ENCODE data around the gene PLXNC1. TPM values are rescaled to one million over a fixed set of nuclear protein-coding genes. Genes with fewer than 3 reads are reported as not detected.

Gene PLXNC1
- total RNA-seq, 4 donors from 2014 or later = 4.8 to 6.8 (median 6.2) TPM

DNA sequence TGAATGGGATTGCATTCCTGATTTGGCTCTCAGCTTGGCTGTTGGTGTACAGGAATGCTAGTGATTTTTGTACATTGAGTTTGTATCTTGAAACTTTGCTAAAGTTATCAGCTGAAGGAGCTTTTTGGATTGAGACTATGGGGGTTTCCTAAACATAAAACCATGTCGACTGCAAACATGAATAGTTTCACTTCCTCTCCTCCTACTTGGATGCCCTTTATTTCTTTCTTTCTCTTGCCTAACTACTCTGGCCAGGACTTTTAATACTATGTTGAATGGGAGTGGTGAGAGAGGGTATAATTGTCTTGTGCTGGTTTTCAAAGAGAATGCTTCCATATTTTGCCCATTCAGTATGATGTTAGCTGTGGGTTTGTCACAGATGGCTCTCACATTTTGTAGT is 169.8 kb downstream of the PLXNC1 start:
- Histone ChIP-seq H3K9me3 (peaks cover 0 to 11% (median 0%) of the 10 kb centered on the region in 3 donors), H3K4me1 (no peaks in the 10 kb centered on the region), H3K36me3 (peaks cover 0 to 20% of the 10 kb centered on the region in 2 donors), H3K27me3 (no peaks in the 10 kb centered on the region), H3K27ac (no peak overlapping the region), H3K4me3 (no peak overlapping the region)
- TF ChIP-seq EP300 (IDR thresholded peaks at IDR 0.05) (no peak), POLR2AphosphoS5 (IDR thresholded peaks at IDR 0.05) (no peak), POLR2A (IDR thresholded peaks at IDR 0.05) (no peak)
- TF ChIP-seq, protein P1, sequence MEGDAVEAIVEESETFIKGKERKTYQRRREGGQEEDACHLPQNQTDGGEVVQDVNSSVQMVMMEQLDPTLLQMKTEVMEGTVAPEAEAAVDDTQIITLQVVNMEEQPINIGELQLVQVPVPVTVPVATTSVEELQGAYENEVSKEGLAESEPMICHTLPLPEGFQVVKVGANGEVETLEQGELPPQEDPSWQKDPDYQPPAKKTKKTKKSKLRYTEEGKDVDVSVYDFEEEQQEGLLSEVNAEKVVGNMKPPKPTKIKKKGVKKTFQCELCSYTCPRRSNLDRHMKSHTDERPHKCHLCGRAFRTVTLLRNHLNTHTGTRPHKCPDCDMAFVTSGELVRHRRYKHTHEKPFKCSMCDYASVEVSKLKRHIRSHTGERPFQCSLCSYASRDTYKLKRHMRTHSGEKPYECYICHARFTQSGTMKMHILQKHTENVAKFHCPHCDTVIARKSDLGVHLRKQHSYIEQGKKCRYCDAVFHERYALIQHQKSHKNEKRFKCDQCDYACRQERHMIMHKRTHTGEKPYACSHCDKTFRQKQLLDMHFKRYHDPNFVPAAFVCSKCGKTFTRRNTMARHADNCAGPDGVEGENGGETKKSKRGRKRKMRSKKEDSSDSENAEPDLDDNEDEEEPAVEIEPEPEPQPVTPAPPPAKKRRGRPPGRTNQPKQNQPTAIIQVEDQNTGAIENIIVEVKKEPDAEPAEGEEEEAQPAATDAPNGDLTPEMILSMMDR (IDR thresholded peaks at IDR 0.05) = no peak
- no peak for ATAC-seq
- 55 to 83% methylated on average over 1 of the region's 1 CpG for WGBS, 2 donors (ENCODE audit: low coverage in 1 of 2)

GRCh38 chr12:94320109-94320508 is 171.7 kb downstream of the PLXNC1 start:
- Histone ChIP-seq H3K36me3 (peaks cover 0 to 31% of the 10 kb centered on the region in 2 donors), H3K27me3 (no peaks in the 10 kb centered on the region), H3K9me3 (peaks cover 0 to 11% (median 0%) of the 10 kb centered on the region in 3 donors), H3K4me3 (no peak overlapping the region), H3K27ac (no peak overlapping the region), H3K4me1 (no peaks in the 10 kb centered on the region)
- TF ChIP-seq, protein P1 (IDR thresholded peaks at IDR 0.05) = no peak
- no peak for TF ChIP-seq POLR2AphosphoS5 (IDR thresholded peaks at IDR 0.05)
- TF ChIP-seq EP300 (IDR thresholded peaks at IDR 0.05) = no peak
- ATAC-seq = no peak

- H3K27me3 ChIP-seq = no peaks in the 10 kb centered on the region
- H3K4me1 ChIP-seq = no peaks in the 10 kb centered on the region
- H3K4me3 ChIP-seq = no peak overlapping the region
- H3K9me3 ChIP-seq = peaks cover 0 to 11% (median 0%) of the 10 kb centered on the region in 3 donors
- 100% methylated on average over 1 of the region's 2 CpGs; no CpG with 5 or more reads in 1 of the 2 donors for WGBS, 2 donors (ENCODE audit: low coverage in 1 of 2)
- ATAC-seq = no peak
- H3K36me3 ChIP-seq = peaks cover 0 to 46% of the 10 kb centered on the region in 2 donors
- TF ChIP-seq POLR2A (IDR thresholded peaks at IDR 0.05) (no peak), EP300 (IDR thresholded peaks at IDR 0.05) (no peak), POLR2AphosphoS5 (IDR thresholded peaks at IDR 0.05) (no peak)
- TF ChIP-seq, protein P1 (IDR thresholded peaks at IDR 0.05) = no peak
- no peak overlapping the region for H3K27ac ChIP-seq
Measured at GRCh38 chr12:94322346-94322745, 174.0 kb downstream of the PLXNC1 start.

DNA sequence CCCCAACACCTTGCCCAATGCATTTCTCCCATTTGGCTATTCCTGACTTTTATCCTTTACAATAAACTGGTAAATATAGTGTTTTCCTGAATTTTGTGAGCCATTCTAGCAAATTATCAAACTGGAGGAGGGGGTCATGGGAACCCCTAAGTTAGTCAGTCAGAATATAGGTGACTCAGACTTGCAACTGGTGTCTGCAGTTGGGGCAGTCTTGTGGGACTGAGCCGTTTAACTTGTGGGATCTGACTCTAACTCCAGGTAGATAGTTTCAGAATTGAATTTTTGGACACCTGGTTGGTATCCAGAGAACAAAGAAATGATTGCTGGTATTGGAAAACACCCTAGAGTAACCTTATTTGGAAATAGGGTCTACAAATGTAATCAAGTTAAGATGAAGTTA is 177.9 kb downstream of the PLXNC1 start:
- H3K27me3 ChIP-seq = no peaks in the 10 kb centered on the region
- ATAC-seq = no peak
- peaks cover 0 to 64% of the 10 kb centered on the region in 2 donors for H3K36me3 ChIP-seq
- H3K9me3 ChIP-seq = no peaks in the 10 kb centered on the region
- H3K4me1 ChIP-seq = no peaks in the 10 kb centered on the region
- 83% methylated on average over 1 of the region's 1 CpG; no CpG with 5 or more reads in 1 of the 2 donors for WGBS, 2 donors (ENCODE audit: low coverage in 1 of 2)
- no peak overlapping the region for H3K27ac ChIP-seq
- TF ChIP-seq, protein P1 (IDR thresholded peaks at IDR 0.05) = no peak
- TF ChIP-seq EP300 (IDR thresholded peaks at IDR 0.05) (no peak), POLR2A (IDR thresholded peaks at IDR 0.05) (no peak), POLR2AphosphoS5 (IDR thresholded peaks at IDR 0.05) (no peak)
- H3K4me3 ChIP-seq = no peak overlapping the region

GRCh38 chr12:94326727-94327126 is 178.3 kb downstream of the PLXNC1 start:
- peaks cover 0 to 64% of the 10 kb centered on the region in 2 donors for H3K36me3 ChIP-seq
- H3K27me3 ChIP-seq = no peaks in the 10 kb centered on the region
- TF ChIP-seq POLR2AphosphoS5 (IDR thresholded peaks at IDR 0.05) = no peak
- TF ChIP-seq EP300 (IDR thresholded peaks at IDR 0.05) = no peak
- TF ChIP-seq POLR2A (IDR thresholded peaks at IDR 0.05) = no peak
- TF ChIP-seq, protein P1 (IDR thresholded peaks at IDR 0.05) = no peak
- H3K9me3 ChIP-seq = no peaks in the 10 kb centered on the region
- H3K27ac ChIP-seq = no peak overlapping the region
- no peaks in the 10 kb centered on the region for H3K4me1 ChIP-seq
- ATAC-seq = no peak
- H3K4me3 ChIP-seq = no peak overlapping the region
